Measurements from ENCODE around the gene NSMCE1.

NSMCE1 gene

DNA sequence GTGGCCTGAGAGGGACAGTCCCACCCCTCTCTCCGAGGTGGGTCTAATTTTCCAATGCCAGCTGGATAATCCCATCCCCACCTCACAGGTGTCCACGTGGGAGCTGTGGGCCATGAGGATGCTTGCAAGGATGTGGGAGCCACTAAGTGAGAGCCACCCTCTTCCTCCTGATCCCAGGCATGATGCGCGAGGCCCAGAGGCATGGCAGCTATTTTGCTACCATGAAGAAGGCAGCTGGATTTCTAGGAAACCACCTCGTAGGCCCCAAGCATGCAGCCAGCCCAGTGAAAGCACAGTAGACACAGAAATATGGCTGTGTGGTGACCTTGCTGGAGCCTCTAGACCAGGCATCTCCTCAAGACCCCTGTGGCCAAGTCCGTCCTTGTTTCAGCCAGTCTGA is 44.9 kb downstream of the NSMCE1 start:
- H3K4me2 ChIP-seq = peak overlapping the region; percentile 98; the same call in 1 of the 2 replicates
- peak overlapping the region; percentile 94; the same call in 1 of the 2 replicates for H3K27ac ChIP-seq
- TF ChIP-seq, protein P1, sequence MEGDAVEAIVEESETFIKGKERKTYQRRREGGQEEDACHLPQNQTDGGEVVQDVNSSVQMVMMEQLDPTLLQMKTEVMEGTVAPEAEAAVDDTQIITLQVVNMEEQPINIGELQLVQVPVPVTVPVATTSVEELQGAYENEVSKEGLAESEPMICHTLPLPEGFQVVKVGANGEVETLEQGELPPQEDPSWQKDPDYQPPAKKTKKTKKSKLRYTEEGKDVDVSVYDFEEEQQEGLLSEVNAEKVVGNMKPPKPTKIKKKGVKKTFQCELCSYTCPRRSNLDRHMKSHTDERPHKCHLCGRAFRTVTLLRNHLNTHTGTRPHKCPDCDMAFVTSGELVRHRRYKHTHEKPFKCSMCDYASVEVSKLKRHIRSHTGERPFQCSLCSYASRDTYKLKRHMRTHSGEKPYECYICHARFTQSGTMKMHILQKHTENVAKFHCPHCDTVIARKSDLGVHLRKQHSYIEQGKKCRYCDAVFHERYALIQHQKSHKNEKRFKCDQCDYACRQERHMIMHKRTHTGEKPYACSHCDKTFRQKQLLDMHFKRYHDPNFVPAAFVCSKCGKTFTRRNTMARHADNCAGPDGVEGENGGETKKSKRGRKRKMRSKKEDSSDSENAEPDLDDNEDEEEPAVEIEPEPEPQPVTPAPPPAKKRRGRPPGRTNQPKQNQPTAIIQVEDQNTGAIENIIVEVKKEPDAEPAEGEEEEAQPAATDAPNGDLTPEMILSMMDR (conservative IDR thresholded peaks at IDR 0.05; ENCODE audit: low read depth, low read length) = no peak
- H3K9ac ChIP-seq = no peak overlapping the region
- H2AFZ ChIP-seq (ENCODE audit: low read depth) = no peak overlapping the region
- no peaks in the 10 kb centered on the region for H4K20me1 ChIP-seq (ENCODE audit: insufficient read depth)
- no peaks in the 10 kb centered on the region for H3K36me3 ChIP-seq (ENCODE audit: insufficient read depth)
- H3K79me2 ChIP-seq (ENCODE audit: insufficient read depth, low read depth) = no peaks in the 10 kb centered on the region
- H3K27me3 ChIP-seq (ENCODE audit: insufficient read depth, low read depth) = no peaks in the 10 kb centered on the region
- no peak overlapping the region for H3K4me3 ChIP-seq (IDR thresholded peaks at IDR 0.05; ENCODE audit: insufficient read depth, low read depth, low read length)
- peaks cover 50% of the 10 kb centered on the region for H3K4me1 ChIP-seq (ENCODE audit: low read depth, poor library complexity, severe bottlenecking)

DNA sequence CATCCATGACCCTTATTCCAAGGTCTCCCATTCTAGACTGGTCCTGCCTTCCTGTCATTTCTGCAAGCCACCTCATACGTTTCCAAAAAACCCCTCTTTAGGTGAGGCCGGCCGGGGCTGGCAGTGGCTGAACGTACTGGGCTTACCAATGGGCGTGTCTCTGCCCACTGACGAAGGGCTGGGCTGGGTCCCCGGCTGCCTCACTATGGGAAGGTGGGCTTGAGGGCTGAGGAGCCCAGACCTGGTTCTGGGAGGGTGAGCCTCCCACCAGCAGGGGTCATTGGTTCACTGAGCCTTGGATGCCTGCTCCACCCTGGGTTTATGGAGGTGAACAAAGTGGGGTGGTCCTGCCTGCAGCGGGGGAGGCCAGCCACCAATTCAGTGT is 45.4 kb downstream of the NSMCE1 start:
- TF ChIP-seq, protein P1 (conservative IDR thresholded peaks at IDR 0.05; ENCODE audit: low read depth, low read length) = no peak
- Histone ChIP-seq H3K79me2 (ENCODE audit: insufficient read depth, low read depth) (no peaks in the 10 kb centered on the region), H3K36me3 (ENCODE audit: insufficient read depth) (no peaks in the 10 kb centered on the region), H3K4me3 (IDR thresholded peaks at IDR 0.05; ENCODE audit: insufficient read depth, low read depth, low read length) (no peak overlapping the region), H3K9ac (no peak overlapping the region), H3K4me2 (no peak overlapping the region; the same call in 1 of the 2 replicates), H3K4me1 (ENCODE audit: low read depth, poor library complexity, severe bottlenecking) (peaks cover 49% of the 10 kb centered on the region), H4K20me1 (ENCODE audit: insufficient read depth) (no peaks in the 10 kb centered on the region), H3K27ac (no peak overlapping the region), H3K27me3 (ENCODE audit: insufficient read depth, low read depth) (no peaks in the 10 kb centered on the region), H2AFZ (ENCODE audit: low read depth) (no peak overlapping the region)

DNA sequence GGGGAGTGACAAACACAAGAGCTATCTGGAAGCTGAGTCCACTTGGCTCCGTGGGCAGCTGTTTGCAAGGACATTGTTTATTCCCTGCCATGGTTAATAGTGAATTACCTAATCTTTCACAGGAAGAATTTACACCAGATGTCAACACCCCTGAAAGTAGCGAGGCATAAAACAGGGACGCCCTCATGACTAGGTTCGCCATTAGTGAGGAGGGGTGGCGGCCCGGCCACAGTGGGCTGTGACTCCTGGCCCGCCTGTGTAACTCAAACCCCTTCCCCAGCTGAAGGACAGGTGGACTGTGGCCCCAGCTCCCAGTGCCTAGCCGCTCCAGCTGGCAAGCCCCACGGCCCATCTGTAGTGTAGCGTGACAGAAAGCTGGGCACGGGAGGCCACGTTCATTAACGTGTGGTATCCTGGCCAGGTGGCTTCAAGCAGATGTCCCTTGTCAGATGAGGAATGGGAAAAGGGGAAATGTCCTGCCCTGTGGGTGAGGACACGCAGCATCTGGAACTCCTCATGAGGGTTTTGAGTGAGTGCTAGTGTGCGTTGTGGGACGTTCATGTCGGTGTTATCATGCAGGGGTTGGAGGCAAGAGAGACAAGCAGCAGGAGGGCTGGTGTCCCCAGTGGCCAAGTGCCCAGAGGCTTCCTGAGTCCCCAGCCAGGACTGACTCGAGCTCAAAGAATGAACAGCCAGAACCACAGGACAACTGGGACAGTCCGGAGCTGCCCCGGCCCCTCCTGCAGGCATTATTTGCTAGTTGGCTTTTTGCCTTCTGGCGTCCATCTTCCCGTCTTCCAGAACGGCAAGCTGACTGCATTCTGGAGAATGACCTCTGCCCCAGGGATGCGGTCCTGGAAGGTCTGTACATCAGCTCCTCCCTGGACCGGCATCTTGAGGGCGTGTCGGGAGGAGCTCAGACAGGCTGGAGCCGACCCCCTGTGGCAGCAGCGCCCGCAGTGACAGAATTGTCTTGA is 46.0 kb downstream of the NSMCE1 start:
- no peak overlapping the region for H3K27ac ChIP-seq
- H3K79me2 ChIP-seq (ENCODE audit: insufficient read depth, low read depth) = no peaks in the 10 kb centered on the region
- TF ChIP-seq, protein P1 (conservative IDR thresholded peaks at IDR 0.05; ENCODE audit: low read depth, low read length) = no peak
- H3K4me3 ChIP-seq (IDR thresholded peaks at IDR 0.05; ENCODE audit: insufficient read depth, low read depth, low read length) = no peak overlapping the region
- H3K4me1 ChIP-seq (ENCODE audit: low read depth, poor library complexity, severe bottlenecking) = peaks cover 43% of the 10 kb centered on the region
- no peaks in the 10 kb centered on the region for H3K27me3 ChIP-seq (ENCODE audit: insufficient read depth, low read depth)
- no peaks in the 10 kb centered on the region for H4K20me1 ChIP-seq (ENCODE audit: insufficient read depth)
- no peaks in the 10 kb centered on the region for H3K36me3 ChIP-seq (ENCODE audit: insufficient read depth)
- H3K4me2 ChIP-seq = no peak overlapping the region
- no peak overlapping the region for H3K9ac ChIP-seq
- no peak overlapping the region for H2AFZ ChIP-seq (ENCODE audit: low read depth)

DNA sequence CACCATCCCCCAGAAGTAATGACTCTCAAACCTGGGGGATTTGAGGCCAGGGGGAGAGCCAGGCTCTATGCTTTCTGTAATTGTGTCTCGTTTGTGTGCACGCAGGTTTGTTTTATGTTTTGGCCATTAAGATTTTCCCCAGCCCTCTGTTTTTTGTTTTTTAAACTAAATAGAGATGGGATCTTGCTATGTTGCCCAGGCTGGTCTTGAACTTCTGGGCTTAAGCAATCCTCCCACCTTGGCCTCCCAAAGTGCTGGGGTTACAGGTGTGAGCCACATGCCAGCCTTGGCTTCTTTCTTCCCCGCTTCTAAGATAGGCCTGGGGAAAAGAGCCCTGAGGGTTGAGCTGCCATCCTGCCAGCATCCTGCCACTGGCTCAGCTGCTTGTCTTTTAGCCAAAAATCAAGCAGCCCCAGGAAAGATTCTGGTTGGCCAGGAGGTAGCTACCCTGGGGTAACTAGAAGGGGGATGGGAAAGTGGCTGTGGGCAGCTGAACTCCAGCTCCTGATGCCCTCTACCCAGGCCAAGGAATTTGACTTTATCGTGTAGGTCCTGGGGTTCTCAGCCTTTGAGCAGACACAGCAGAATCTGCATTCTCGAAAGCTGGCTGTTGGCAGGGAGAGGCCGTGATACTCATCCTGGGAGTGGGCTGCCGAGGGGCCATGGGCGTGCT is 46.9 kb downstream of the NSMCE1 start:
- no peak overlapping the region for H3K4me3 ChIP-seq (IDR thresholded peaks at IDR 0.05; ENCODE audit: insufficient read depth, low read depth, low read length)
- no peaks in the 10 kb centered on the region for H3K36me3 ChIP-seq (ENCODE audit: insufficient read depth)
- H3K4me1 ChIP-seq (ENCODE audit: low read depth, poor library complexity, severe bottlenecking) = peaks cover 34% of the 10 kb centered on the region
- H3K27me3 ChIP-seq (ENCODE audit: insufficient read depth, low read depth) = no peaks in the 10 kb centered on the region
- no peak overlapping the region for H3K4me2 ChIP-seq
- TF ChIP-seq, protein P1 (conservative IDR thresholded peaks at IDR 0.05; ENCODE audit: low read depth, low read length) = no peak
- no peak overlapping the region for H3K9ac ChIP-seq
- H3K79me2 ChIP-seq (ENCODE audit: insufficient read depth, low read depth) = no peaks in the 10 kb centered on the region
- no peak overlapping the region for H3K27ac ChIP-seq
- H2AFZ ChIP-seq (ENCODE audit: low read depth) = no peak overlapping the region
- no peaks in the 10 kb centered on the region for H4K20me1 ChIP-seq (ENCODE audit: insufficient read depth)

Measured in KMS-11 (cell line).